Measurements from ENCODE around the gene CADM2.

- TF ChIP-seq, protein P1, sequence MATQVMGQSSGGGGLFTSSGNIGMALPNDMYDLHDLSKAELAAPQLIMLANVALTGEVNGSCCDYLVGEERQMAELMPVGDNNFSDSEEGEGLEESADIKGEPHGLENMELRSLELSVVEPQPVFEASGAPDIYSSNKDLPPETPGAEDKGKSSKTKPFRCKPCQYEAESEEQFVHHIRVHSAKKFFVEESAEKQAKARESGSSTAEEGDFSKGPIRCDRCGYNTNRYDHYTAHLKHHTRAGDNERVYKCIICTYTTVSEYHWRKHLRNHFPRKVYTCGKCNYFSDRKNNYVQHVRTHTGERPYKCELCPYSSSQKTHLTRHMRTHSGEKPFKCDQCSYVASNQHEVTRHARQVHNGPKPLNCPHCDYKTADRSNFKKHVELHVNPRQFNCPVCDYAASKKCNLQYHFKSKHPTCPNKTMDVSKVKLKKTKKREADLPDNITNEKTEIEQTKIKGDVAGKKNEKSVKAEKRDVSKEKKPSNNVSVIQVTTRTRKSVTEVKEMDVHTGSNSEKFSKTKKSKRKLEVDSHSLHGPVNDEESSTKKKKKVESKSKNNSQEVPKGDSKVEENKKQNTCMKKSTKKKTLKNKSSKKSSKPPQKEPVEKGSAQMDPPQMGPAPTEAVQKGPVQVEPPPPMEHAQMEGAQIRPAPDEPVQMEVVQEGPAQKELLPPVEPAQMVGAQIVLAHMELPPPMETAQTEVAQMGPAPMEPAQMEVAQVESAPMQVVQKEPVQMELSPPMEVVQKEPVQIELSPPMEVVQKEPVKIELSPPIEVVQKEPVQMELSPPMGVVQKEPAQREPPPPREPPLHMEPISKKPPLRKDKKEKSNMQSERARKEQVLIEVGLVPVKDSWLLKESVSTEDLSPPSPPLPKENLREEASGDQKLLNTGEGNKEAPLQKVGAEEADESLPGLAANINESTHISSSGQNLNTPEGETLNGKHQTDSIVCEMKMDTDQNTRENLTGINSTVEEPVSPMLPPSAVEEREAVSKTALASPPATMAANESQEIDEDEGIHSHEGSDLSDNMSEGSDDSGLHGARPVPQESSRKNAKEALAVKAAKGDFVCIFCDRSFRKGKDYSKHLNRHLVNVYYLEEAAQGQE (IDR thresholded peaks at IDR 0.05; ENCODE audit: borderline replicate concordance): no peak
- TF ChIP-seq MXI1 (conservative IDR thresholded peaks at IDR 0.05; ENCODE audit: poor library complexity, severe bottlenecking) (no peak), SMC3 (conservative IDR thresholded peaks at IDR 0.05; ENCODE audit: poor library complexity) (no peak), CTCF (IDR thresholded peaks at IDR 0.05; ENCODE audit: poor library complexity, severe bottlenecking) (no peak), TAF1 (IDR thresholded peaks at IDR 0.05; ENCODE audit: low read depth) (no peak), RAD21 (conservative IDR thresholded peaks at IDR 0.05) (no peak)
These were observed 234.8 kb downstream of the CADM2 start for GRCh38 chr3:85193565-85193964.

Data from neural cell (in vitro differentiated cells).